HG03457 (cell line): ENCODE data around the gene RAD51AP2.
A peak's percentile ranks its signal among the peaks of the same experiment; 100 is the strongest.
"Not testable (repeated sequence)": the region's sequence is repeated elsewhere in the genome, so short reads cannot be mapped to it uniquely, and the experiment has no call there.

Source experiments
- ATAC-seq: cut with Tn5 transposase; IDR thresholded peaks from one replicate; pipeline ENCODE4 v1.9.1; 2021; ENCODE audit warnings: moderate number of reproducible peaks; ENCODE audit not compliant: unreplicated experiment

The RAD51AP2 gene

DNA sequence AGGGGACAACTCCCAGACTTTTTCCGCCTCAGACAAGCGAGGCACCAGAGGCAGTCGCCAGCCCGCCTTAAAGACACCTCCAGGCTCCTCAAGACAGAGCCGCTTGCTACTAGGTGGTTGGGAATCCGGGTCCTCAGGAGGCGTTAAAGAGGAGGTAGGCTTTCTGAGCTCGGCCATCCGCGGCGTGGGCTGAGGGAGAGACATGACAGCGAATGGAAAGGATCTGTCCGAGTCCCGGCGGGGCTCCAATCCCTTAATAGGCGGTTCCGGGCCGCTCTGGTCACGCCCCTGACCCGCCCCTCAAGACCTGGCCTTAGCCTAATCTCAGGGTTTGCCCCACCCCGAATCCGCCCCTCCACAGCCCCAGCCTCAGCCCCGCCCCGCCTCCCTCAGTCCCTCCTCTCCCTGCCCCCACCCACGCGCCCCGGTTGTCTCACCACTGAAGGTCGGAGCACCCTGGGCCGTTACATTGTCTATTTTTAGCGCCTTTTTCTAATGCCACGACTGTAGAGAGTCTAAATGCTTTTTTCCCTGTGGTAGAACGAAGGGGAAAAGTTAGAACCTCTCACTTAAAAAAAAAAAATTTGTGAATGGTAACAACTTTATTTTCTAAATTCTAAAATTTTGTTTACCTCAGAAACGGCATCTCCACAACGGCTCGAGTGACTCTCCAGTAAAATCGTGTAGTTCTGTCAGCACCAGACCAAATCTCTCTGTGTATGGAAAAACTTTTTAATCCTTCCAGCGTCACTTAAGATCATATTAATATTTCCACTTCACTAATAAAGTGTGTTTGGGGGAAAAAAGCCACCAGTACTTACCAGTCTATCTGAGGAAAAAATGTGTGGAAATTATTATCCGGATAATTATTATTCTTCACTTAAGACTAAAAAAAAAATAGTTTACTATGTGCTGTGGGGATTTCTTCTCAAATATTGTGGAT, at the start of gene RAD51AP2:
RAD51AP2 (minus strand) TSS at position 229 of the 943 bp plus-strand sequence; CDS start at position 204, 25 bp downstream.
- ATAC-seq, result peak; percentile 81

DNA sequence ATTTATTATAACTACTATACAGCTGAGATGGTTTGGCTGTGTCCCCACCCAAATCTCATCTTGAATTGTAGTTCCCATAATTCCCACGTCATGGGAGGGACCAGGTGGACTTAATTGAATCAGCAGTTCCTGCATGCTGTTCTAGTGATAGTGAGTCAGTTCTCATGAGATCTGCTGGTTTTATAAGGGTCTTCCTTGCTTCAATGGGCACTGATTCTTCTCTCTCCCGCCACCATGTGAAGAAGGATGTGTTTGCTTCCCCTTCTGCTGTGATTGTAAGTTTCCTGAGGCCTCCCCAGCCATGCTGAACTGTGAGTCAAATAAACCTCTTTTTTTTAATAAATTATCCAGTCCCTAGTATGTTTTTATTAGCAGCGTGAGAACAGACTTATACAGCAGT, 47.5 kb upstream of the RAD51AP2 start:
- not testable (repeated sequence) for ATAC-seq

DNA sequence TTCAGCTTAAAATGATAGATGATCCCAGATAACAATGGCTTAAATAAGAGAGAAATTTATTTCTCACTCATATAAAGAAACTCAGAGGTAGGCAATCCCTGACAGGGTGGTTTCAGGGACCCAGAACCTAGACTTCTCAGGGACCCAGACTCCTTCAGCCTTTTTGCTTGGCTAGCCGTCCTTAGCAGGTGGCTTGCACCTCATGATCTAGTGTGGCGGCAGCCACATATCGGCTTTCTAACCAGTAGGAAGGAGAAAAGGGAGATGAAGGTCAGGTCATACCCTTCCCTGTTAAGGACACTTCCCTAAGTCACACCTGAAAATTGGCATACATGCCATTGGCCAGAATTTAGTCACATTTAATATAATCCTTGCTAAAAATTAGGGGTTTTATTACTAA, 40.6 kb upstream of the RAD51AP2 start:
- no peak for ATAC-seq

DNA sequence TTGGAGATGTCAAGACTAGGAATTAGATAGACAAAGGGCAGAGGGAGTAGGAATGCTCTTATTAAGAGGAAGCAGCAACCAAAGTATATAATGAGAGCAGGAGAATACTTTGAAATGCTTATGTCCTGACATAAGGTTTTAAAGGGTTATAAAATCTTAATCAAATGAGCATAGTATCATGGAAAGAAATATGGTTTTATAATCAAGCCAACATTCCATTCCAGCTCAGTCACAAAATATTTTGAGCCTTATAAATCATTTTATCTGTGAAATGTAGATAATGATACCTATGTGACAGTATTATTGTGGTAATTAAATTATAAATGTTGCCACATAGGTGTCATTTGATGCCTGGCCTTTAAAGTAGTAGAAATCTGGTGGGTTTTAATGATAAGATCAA, 39.8 kb upstream of the RAD51AP2 start:
- ATAC-seq, result no peak

DNA sequence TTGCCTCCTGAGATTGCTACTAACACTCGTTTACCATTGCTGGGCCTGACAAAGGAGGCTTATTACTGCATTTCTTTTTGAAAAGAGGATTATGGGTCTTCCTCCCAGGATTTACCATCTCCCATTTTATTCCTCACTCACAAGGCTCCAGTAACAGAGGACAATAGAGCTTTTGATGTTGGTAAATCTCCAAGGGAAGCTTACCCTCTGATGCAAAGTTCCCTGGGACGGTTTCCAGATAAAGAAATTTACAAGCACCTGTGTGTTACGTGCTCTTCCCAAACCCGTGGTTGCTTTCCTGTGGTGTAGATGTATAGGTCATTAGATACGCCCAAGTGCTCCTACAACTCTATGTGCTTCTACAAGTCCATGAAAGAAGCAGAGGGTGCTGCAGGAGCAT, 39.4 kb upstream of the RAD51AP2 start:
- ATAC-seq, result no peak

DNA sequence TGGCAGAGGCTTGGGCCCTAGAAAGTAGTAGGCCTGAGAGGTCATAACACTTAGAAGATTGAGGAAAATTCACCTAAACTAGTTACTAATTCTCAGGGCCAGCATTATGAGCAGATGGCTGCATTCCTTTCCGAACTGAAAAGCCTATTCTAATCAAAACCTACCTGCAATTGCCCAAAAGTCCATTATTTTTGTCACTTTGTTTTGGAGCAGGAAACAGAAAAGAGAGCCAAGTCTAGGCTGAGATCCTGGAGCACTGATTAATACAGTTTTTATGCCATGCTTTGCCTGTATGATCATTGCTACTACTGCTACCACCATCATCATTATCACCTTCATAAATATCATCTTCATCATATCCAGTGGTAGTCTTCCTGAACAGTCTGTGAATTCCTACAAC, 36.9 kb upstream of the RAD51AP2 start:
- ATAC-seq, result no peak

DNA sequence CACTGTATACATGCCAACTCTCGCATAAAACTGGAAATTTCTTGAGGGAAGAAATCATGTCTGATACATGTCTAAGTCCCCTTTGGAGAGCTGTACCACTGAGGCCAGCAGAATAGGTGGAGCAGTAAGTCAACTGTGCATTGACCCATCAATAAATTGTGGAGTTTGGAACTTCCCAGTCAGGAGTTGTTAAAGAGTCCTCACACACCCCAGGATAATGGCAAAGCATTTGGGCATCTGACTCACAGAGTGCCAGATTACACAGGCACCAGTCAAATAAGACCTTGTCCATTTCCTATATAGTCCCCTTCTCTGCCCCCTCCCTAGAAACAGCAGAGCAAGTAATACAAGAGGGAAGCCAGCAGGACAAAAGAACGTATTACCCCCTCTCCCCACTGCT, 32.7 kb upstream of the RAD51AP2 start:
- no peak for ATAC-seq

DNA sequence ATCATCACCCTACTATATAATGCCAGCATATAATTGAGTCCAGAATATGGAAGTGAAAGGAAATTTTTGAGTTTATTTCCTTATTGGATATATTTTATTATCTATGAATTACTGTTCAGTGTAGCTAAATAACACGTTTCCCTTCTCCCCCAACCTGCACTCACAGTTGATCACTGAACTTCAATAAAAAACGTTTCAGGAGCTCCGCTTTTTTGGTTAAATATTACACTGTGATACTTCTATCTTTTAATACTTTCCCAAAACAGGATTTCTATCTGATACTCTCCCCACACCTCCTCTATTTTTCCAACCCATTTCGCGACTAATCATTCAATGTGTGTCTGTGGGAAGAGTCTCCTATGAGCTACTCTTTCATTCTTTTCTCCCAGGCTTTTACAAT, 29.5 kb upstream of the RAD51AP2 start:
- no peak for ATAC-seq

DNA sequence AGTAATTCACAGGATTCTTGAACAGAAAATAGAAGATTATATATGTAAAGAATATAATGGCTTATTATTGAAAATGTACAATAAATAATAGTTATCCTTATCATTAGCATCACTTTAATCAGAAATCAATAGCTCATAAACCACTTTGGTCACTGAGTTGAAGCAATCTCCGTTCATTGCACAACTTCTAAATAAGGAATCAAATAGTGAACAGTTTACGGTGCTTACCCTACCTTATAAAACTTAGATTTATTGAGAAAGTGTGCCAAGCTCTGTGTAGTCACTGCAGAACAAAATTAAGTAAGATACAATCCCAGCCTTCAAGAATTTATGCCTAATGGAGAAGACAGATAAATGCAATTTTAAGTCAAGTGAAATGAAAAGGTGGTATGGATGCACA, 29.0 kb upstream of the RAD51AP2 start:
- no peak for ATAC-seq

DNA sequence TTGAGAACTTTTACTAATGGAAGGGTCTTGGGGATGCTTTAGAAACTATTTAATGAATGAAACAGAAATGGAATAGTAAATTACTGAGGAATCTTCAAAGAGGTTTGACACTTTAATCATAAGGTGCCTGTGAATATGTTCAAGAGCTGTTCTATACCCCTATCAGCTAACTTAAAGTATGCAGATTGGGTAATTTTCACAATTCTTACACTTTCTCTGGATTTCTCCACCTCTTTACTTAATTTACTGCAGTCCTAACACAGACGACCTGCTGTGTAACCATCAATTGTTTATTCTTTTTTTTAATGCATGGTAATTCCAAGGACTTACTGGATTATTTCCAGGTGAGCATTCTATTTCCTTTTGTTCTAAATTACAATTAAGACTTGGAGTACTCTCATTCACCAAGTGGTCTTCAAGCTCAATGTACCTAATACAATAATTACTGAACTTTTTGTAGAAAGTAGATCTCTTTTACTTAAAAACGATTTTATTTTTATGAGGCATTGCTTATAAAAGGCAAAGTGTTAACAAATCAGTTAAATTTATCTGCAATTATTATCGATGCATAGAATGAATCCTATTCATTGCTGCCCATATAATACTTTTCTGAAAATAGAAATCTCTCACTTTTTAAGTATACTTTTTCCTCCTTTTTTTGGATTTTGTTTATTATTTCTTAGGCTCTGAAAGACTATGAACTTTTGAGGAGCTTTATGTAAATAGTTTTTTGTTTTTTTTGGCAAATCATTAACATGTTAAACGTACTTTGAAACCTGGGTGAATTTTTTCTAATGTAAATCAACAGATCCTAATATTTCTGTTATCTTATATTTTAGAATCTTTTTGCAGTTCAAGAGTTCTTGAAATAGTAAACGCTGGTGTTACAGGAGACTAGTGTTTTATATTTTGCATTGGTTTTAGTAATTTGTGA, 27.7 kb upstream of the RAD51AP2 start:
- no peak for ATAC-seq

DNA sequence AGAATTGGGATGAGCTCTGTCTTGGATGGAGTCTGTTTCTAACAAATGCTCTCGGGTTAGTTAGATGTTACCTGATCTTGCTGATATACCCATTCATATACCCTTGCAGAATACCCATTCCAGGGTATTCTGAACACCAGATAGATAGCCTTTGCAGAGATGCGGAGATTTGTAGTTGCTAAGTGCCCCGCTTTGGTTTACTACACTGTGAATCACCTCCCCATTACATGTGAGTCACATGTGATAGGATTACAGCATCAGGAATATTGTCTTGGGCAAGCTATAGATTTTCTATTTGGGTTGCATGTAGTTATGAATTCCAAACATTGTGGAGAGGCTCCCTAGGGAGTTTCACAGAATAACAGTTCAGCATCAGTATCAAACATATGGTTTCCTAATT, 26.0 kb upstream of the RAD51AP2 start:
- ATAC-seq, result no peak

DNA sequence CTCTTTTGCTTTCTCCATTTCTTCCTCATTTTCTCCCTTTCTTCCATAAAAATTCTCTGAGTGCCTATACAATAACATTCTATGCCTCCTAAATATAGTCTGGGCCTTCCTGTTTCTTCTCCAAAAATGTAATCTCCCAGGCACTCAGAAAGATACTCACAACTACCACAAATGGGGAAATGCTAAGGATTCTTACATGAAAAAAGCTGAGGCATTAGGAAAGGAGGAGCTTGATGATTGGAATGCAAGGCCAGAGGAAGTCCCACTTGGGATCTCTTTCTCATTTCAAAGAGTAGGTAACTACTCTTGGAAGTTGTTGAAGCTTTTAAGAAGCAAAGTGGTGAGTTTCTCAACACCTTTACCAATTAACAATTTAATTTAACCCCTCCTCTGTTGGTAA, 25.6 kb upstream of the RAD51AP2 start:
- no peak for ATAC-seq

DNA sequence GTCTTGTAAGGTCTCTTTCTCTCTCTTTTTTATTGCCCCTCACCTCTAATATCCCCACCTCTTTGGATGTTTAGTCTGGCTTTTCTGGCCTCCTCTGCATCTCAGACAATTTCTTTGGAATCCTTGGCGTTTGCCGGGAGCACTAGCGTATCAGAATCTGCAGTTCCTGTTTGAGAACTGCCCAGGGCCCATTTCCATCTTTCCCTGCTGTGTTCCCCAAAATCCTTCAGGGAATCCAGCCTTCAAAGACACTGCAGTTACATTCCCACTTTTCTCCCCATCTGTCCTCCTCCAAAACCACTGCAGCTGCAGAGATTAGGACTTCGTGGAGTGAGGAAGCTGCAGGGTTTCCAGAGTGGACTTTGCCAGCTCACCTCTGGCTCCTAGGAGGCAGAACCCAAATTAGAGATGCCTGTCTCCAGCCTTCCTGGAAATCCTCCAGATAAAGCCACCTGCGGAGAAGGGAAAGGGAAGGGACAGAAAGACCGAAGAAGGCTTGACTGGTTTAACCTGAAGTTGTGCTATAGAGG, 25.0 kb upstream of the RAD51AP2 start:
- ATAC-seq, result no peak

DNA sequence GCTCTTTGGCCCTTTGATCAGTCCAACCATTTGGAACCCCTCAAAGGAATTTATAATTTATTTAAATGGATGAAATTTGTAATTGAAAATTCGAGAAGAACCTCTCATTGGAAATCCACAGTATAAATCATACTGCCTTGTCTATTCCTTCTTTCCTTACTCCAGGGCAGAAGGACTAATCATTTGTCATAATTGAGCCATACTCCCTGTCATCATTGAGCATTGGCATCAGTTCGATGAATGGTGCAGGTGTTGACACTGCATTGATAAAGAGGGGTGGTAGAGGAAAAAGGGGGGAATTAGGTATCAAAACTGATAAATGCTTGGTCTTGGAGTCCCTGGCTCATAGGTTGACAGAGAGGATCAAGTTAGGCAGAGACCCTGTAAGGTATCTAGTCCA, 24.2 kb upstream of the RAD51AP2 start:
- ATAC-seq, result no peak

DNA sequence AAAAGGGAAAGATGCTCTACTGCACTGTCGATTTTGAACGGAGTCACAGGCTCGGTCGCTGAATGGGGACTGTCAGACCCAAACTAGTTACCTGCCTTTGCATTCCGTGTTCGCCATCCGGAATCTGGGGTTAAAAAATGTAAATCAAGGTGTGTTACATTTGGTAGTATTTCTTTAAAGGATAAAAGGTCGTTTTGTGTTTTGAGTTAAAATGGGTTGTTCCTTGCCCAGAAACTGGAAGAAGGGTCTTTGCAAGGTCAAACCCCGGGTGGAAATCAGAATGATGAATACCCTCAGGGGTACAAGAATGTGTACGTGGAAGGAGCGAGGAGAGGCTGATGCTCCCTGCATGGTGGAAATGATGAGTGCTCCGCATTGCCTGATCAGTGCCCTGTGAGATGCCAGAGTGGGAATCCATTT, 23.3 kb upstream of the RAD51AP2 start:
- no peak for ATAC-seq

DNA sequence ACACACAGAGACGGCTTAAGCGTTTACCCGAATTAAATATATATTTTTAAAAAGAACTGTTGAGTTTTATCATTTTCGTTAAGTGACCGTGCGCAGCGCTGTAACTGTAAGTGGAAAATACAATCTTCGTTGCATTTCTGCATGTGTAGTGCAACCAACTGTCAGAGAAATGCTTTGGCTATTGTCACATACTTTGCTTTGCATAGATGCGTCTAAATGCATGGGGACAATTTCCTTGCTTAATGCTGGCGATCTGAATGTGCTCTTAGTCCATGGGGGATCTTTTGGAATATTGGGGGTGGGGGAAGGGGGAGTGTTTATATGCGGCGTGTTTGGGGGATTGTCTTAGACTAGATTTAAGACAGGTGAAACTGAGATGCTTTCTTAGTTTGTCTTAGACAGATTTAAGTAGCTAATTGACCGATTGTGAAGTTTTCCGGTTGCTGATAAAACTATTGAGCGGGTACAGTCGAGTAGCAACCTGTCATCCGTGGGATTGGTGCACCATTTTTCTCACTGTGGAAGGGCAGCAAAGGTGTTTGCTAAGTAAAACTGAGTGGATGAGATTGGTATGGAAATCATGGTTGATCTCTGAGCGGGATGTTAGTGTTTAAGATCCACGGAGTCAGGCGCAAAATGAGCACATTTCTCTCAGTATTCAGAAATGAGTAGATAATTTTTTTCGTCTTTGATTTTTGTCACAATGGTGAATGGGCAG, 22.7 kb upstream of the RAD51AP2 start:
- ATAC-seq, result no peak

DNA sequence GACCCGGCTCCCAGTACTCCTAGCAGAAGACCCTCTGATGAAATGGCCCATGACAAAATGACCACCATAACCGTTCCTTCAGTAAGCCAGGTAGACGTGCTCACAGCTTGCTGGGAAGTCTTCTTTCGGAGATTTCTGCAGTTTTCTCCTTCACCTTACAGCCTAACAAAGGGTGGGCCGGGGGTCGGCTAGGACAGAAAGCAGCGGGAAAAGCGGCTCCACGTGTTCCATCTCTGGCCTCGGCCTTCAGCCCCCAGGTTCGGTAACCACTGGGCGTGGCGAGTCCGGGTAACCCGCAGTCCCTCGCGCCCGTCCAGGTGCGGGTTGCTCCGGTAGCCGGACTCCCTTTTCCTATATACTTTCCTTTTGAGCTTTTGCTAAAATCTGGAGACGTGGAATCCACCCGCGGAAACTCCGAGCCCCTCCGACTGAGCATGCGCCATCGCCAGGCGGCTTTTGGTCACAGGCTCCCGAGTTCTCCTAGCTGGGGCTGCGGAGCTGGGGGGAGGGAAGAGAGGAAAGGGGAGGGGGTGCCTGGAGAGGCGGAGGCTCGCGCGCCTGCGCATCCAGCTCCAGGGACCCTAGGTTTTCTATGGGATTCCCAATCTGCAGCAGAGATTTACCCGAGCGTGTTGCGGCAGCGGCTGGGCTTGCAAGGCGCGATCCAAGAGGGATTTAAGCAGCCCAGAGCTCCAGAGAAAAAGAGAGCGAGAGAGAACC, 22.0 kb upstream of the RAD51AP2 start, which contains the start of gene VSNL1:
VSNL1 (plus strand) TSS at position 604 of the 720 bp plus-strand sequence. CDS start 51,379 bp downstream, outside the sequence.
- ATAC-seq, result no peak

DNA sequence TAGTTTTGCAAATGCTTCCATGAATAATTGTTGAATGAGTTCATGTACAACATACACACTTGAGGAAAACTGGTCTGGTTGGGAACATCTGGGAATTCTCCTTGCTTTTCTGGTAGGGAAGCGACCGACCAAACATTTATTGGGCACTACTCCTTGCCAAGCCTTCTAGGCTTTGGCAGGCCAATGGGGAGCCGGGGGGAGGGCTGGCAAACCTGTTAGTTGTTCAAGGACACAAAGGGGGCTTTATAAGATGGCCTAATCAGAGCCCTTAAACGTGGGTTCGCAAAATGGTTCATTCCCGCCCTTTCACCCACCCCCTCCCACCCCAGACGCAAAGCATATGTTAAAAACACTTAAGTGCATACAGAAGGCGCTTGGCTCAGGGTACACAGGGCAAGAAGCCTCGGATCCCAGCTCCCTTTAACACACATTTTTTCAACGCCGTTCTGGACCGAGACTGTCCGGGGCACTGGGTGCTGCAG, 21.4 kb upstream of the RAD51AP2 start:
- ATAC-seq, result no peak

DNA sequence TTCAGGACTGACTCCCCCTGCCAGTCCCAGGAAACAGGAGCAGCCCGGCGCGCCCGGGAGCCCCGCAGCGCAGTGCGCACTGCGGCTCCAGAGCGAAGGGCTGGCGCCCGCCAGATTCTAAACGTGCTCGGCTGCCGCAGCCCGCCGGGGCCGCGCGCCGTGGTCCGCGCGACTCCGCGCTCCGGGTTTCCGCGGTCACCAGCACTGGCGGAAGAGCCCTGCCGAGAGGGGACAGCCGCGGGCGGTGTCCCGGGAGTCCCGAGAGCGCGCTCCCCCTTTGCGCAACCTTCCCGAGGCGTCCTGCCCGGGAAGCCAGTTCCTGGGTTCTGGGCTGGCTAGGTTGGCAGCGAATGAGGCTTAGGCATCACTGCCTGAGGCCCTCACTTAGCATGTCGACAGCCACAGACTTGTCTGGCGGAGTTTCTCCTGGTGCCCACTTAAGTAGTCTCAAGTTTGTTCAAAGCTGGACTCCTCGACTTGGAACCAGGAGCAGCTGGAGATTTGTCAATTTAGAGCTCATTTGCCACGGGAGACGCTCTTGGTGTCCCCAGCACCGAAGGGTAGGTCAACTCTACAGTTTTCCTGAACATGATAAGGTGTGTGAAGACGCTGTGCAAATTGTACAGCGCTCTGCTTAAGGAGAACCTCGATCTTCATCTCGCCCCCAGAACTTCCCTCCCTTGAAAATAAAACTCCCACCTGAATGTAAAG, 20.8 kb upstream of the RAD51AP2 start:
- ATAC-seq, result no peak
